ENCODE data around the gene MCAT. TPM values are rescaled to one million over a fixed set of nuclear protein-coding genes. Genes with fewer than 3 reads are reported as not detected.

Gene MCAT
- polyA plus RNA-seq, 3 donors: 4.5 to 8.9 (median 6.8) TPM

DNA sequence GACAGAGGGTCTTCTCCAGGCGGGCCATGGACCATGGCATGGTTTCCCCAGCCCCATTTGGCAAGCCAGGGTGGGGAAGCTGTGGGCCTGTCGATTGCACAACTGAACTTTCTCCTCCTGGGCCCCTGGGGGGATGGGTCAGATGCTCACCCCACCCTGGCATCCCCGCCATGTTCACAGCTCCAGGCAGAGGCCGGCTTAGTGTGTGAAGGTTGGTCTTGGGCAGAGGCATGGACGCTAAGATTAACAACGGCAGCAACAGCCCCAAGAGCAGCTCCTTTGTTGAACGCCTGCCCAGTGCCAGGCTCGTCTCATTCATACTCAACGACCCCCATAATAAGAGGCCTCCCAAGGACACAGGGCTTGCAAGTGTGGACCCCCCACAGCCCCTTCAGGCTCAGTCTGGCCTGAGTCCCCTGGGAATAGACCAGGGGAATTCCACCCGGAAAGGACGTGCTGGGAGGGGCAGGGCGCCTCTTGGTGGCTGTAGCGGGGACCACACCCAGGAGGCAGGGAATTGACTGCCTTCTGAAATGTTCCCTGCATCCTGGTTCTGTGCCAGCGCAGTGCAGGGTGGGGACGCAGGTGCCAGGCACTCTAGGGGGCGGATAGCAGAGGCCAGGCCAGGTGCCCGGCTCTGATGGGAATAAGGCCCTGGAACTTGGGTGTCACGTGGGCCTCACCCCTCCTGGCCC, 16.4 kb upstream of the MCAT start:
- Mint-ChIP-seq H3K27ac (peak overlapping the region in 4 of 7 donors; percentile 30 to 70 (median 44)), H3K9me3 (peaks cover 0 to 2% (median 0%) of the 10 kb centered on the region in 7 donors), H3K4me3 (no peak overlapping the region), H3K36me3 (peaks cover 31 to 74% of the 10 kb centered on the region in 2 donors), H3K4me1 (peaks cover 67% of the 10 kb centered on the region), H3K27me3 (ENCODE audit: low read depth in 3 of 3) (peaks cover 0 to 2% (median 0%) of the 10 kb centered on the region in 3 donors)
- Histone ChIP-seq H3K4me2 (replicated peaks; ENCODE audit: extremely low read depth, low read length, poor library complexity, severe bottlenecking) (no peak overlapping the region), H3K9ac (ENCODE audit: insufficient read depth, low read length, poor library complexity, severe bottlenecking) (peak overlapping the region; percentile 25), H2AFZ (ENCODE audit: insufficient read depth, low read depth, low read length, poor library complexity, severe bottlenecking) (no peak overlapping the region), H3K4me1 (ENCODE audit: control insufficient read depth in 1 of 2, insufficient read depth in 2 of 2, low read length in 2 of 2) (peaks cover 69 to 73% of the 10 kb centered on the region in 2 donors), H3K27me3 (ENCODE audit: control insufficient read depth in 2 of 2, insufficient read depth in 2 of 2, low read length in 2 of 2) (no peaks in the 10 kb centered on the region), H3K36me3 (replicated peaks in 1 of 2; ENCODE audit: control insufficient read depth in 1 of 2, insufficient read depth in 2 of 2, low read length in 2 of 2) (peaks cover 34 to 72% of the 10 kb centered on the region in 2 donors), H4K20me1 (ENCODE audit: insufficient read depth, low read length) (peaks cover 99% of the 10 kb centered on the region), H3K27ac (ENCODE audit: low read depth in 1 of 2, low read length in 2 of 2) (peak overlapping the region in 1 of 2 donors; percentile 78), H3K4me3 (replicated peaks in 1 of 3; ENCODE audit: low read depth in 2 of 3, low read length in 3 of 3) (no peak overlapping the region), H3K9me3 (replicated peaks in 1 of 2; ENCODE audit: control insufficient read depth in 1 of 2, insufficient read depth in 1 of 2, low read length in 2 of 2) (no peaks in the 10 kb centered on the region), H3K79me2 (ENCODE audit: insufficient read depth, low read length) (peaks cover 66% of the 10 kb centered on the region)
- intact Hi-C loops (cut with micrococcal nuclease): loop anchor here in 1 of 2 donors (10.0 kb wide), 2 partner anchors 145 to 225 kb away; partner anchors contain the start of gene PACSIN2
- 74% methylated on average over 12 of the region's 18 CpGs for WGBS (ENCODE audit: insufficient coverage)
- DNase-seq: no peak
- TF ChIP-seq, protein P1, sequence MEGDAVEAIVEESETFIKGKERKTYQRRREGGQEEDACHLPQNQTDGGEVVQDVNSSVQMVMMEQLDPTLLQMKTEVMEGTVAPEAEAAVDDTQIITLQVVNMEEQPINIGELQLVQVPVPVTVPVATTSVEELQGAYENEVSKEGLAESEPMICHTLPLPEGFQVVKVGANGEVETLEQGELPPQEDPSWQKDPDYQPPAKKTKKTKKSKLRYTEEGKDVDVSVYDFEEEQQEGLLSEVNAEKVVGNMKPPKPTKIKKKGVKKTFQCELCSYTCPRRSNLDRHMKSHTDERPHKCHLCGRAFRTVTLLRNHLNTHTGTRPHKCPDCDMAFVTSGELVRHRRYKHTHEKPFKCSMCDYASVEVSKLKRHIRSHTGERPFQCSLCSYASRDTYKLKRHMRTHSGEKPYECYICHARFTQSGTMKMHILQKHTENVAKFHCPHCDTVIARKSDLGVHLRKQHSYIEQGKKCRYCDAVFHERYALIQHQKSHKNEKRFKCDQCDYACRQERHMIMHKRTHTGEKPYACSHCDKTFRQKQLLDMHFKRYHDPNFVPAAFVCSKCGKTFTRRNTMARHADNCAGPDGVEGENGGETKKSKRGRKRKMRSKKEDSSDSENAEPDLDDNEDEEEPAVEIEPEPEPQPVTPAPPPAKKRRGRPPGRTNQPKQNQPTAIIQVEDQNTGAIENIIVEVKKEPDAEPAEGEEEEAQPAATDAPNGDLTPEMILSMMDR (IDR thresholded peaks at IDR 0.05): peak; percentile 44

DNA sequence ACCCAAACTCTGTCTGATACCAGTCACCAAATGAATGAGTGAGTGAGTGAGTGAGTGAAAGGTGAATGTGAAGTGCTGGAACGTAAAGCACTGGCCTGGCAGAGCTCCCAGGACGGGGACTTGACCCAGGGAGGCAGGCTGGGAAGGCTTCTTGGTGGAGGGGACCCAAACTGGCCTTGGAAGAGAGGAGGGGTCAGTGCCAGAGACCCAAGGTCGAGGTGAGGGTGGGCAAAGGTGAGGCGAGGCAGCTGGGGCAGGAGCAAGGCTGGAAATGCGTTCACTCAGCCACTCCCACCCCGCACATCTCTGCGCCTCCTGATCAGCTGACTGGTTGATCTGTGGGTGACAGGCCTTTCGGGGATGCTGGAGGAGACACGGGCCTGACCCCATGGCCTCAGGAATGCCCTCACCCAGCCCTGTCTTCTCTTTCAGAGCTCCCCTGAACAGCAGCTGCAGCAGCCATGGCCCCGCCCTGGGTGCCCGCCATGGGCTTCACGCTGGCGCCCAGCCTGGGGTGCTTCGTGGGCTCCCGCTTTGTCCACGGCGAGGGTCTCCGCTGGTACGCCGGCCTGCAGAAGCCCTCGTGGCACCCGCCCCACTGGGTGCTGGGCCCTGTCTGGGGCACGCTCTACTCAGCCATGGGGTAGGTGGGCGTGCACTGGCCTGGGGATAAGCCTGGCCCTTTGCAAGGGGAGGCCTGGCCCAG, 15.7 kb upstream of the MCAT start:
- Histone ChIP-seq H3K9me3 (replicated peaks in 1 of 2; ENCODE audit: control insufficient read depth in 1 of 2, insufficient read depth in 1 of 2, low read length in 2 of 2) (no peaks in the 10 kb centered on the region), H3K27me3 (ENCODE audit: control insufficient read depth in 2 of 2, insufficient read depth in 2 of 2, low read length in 2 of 2) (no peaks in the 10 kb centered on the region), H4K20me1 (ENCODE audit: insufficient read depth, low read length) (peaks cover 99% of the 10 kb centered on the region), H3K79me2 (ENCODE audit: insufficient read depth, low read length) (peaks cover 73% of the 10 kb centered on the region), H3K9ac (ENCODE audit: insufficient read depth, low read length, poor library complexity, severe bottlenecking) (peak overlapping the region; percentile 25), H3K4me2 (replicated peaks; ENCODE audit: extremely low read depth, low read length, poor library complexity, severe bottlenecking) (no peak overlapping the region), H3K4me1 (ENCODE audit: control insufficient read depth in 1 of 2, insufficient read depth in 2 of 2, low read length in 2 of 2) (peaks cover 74 to 76% of the 10 kb centered on the region in 2 donors), H2AFZ (ENCODE audit: insufficient read depth, low read depth, low read length, poor library complexity, severe bottlenecking) (no peak overlapping the region), H3K27ac (ENCODE audit: low read depth in 1 of 2, low read length in 2 of 2) (peak overlapping the region; percentile 20 to 78), H3K4me3 (replicated peaks in 1 of 3; ENCODE audit: low read depth in 2 of 3, low read length in 3 of 3) (no peak overlapping the region), H3K36me3 (replicated peaks in 1 of 2; ENCODE audit: control insufficient read depth in 1 of 2, insufficient read depth in 2 of 2, low read length in 2 of 2) (peaks cover 34 to 66% of the 10 kb centered on the region in 2 donors)
- Mint-ChIP-seq H3K27me3 (ENCODE audit: low read depth in 3 of 3) (peaks cover 0 to 2% (median 0%) of the 10 kb centered on the region in 3 donors), H3K36me3 (peaks cover 26 to 68% of the 10 kb centered on the region in 2 donors), H3K4me1 (peaks cover 68% of the 10 kb centered on the region), H3K27ac (peak overlapping the region; percentile 45 to 91 (median 82)), H3K4me3 (no peak overlapping the region), H3K9me3 (peaks cover 0 to 2% (median 0%) of the 10 kb centered on the region in 7 donors)
- intact Hi-C loops (cut with micrococcal nuclease): loop anchor here in 1 of 2 donors (10.0 kb wide), 2 partner anchors 144 to 224 kb away; partner anchors contain the start of gene PACSIN2
- no peak for DNase-seq
- TF ChIP-seq, protein P1 (IDR thresholded peaks at IDR 0.05): no peak
- 89% methylated on average over 17 of the region's 24 CpGs for WGBS (ENCODE audit: insufficient coverage)
